ENCODE results near the gene PDZRN4. TPM values are rescaled to one million over a fixed set of nuclear protein-coding genes. Genes with fewer than 3 reads are reported as not detected.

The PDZRN4 gene
- total and polyA plus RNA-seq, 12 donors, result 0.28 to 2.3 (median 1.0) TPM

DNA sequence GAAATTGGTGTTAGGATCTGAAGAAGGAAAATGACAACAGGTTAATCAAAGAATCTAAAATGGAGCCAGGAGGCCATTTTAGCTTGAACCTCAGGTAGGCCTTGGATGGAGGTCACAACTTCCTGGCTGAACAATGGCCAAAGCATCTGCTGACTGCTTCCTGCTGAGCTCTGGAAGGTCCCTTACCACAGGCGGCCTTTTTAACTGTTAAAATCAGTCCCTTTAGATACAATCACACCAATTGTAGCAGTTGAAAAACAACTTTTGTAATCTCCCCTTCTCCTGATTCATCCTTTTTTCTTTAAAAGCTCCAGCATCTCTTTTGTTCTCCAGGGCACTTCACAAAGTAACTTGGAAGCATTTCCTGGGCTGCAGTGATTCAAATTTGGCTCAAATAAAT is 388.8 kb downstream of the PDZRN4 start:
- no peaks in the 10 kb centered on the region for H3K4me1 ChIP-seq (replicated peaks in 1 of 2)
- no peaks in the 10 kb centered on the region for H3K36me3 ChIP-seq (replicated peaks in 1 of 2)
- TF ChIP-seq, protein P1, sequence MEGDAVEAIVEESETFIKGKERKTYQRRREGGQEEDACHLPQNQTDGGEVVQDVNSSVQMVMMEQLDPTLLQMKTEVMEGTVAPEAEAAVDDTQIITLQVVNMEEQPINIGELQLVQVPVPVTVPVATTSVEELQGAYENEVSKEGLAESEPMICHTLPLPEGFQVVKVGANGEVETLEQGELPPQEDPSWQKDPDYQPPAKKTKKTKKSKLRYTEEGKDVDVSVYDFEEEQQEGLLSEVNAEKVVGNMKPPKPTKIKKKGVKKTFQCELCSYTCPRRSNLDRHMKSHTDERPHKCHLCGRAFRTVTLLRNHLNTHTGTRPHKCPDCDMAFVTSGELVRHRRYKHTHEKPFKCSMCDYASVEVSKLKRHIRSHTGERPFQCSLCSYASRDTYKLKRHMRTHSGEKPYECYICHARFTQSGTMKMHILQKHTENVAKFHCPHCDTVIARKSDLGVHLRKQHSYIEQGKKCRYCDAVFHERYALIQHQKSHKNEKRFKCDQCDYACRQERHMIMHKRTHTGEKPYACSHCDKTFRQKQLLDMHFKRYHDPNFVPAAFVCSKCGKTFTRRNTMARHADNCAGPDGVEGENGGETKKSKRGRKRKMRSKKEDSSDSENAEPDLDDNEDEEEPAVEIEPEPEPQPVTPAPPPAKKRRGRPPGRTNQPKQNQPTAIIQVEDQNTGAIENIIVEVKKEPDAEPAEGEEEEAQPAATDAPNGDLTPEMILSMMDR (IDR thresholded peaks at IDR 0.05), result no peak
- no peak for TF ChIP-seq POLR2A (IDR thresholded peaks at IDR 0.05)
- H3K27ac ChIP-seq, result no peak overlapping the region
- H3K27me3 ChIP-seq, result no peaks in the 10 kb centered on the region
- H3K9me3 ChIP-seq (replicated peaks in 1 of 3), result no peaks in the 10 kb centered on the region
- no peak for DNase-seq
- no peak overlapping the region for H3K4me3 ChIP-seq
- WGBS, 4 donors, result 67 to 78% (median 73%) methylated on average over 1 of the region's 1 CpG
- intact Hi-C loops (cut with DNase I), result no loop called here

DNA sequence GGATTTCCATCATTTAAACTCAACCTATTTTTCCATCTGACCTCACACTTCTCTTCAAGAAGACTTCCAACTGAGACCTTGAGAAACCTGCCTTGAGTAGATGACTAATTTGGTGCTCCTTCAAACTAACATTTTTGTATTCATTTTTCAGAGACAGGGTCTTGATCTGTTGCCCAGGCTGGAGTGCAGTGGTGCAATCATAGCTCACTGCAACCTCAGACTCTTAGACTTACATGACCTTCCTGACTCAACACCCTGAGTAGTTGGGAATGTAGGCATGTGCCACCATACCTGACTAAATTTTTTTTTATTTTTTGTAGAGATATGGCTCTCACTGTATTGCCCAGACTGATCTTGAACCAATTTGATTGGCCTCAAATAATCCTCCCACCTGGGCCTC is 389.9 kb downstream of the PDZRN4 start:
- TF ChIP-seq, protein P1 (IDR thresholded peaks at IDR 0.05), result no peak
- no peaks in the 10 kb centered on the region for H3K27me3 ChIP-seq
- no peak for DNase-seq
- no peaks in the 10 kb centered on the region for H3K36me3 ChIP-seq (replicated peaks in 1 of 2)
- no peaks in the 10 kb centered on the region for H3K4me1 ChIP-seq (replicated peaks in 1 of 2)
- intact Hi-C loops (cut with DNase I), result no loop called here
- no peak overlapping the region for H3K27ac ChIP-seq
- no peaks in the 10 kb centered on the region for H3K9me3 ChIP-seq (replicated peaks in 1 of 3)
- no peak overlapping the region for H3K4me3 ChIP-seq

DNA sequence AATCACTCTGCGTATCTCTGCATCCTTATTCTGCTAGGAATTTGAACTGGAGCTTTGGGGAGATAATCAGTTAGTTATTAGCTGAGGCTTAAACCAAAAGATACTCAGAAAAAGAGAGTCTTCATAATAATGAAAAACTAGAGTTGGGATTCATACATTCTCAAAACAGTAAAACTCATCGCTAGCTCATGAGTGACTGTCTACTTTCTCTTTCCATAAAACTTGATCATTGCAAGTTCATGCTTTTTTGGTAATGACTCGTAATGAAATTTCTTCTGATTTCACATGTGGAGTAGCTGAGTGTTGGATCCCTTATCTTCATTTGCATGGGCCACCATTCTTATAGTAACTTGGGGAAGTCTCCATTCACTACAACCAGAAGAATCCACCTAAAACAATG is 397.7 kb downstream of the PDZRN4 start:
- no peak for DNase-seq
- Histone ChIP-seq H3K27ac (no peak overlapping the region), H3K4me3 (no peak overlapping the region), H3K4me1 (replicated peaks in 1 of 2) (no peaks in the 10 kb centered on the region), H3K9me3 (replicated peaks in 1 of 3) (no peaks in the 10 kb centered on the region), H3K36me3 (replicated peaks in 1 of 2) (no peaks in the 10 kb centered on the region), H3K27me3 (no peaks in the 10 kb centered on the region)
- TF ChIP-seq, protein P1 (IDR thresholded peaks at IDR 0.05), result no peak
- no peak for TF ChIP-seq POLR2A (IDR thresholded peaks at IDR 0.05)
- intact Hi-C loops (cut with DNase I), result no loop called here
- 88 to 95% (median 90%) methylated on average over 3 of the region's 3 CpGs for WGBS, 4 donors

DNA sequence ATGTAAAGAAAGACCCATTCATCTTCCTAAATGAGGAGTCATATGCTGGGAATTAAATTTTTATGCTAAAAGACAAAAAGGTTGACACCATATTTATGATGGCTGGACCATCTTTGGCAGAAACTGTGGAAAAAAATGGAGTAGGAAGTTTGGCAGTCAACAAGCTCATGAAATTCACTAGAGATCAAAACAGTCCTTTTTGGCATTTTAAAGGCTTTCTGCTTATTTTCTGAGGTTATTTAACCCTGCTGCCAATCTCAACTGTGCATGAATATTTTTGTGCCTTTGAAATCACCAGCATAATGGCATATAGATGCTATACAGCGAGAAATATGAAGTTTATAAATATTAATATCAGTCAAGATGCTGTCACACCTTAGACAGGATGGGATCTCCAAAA is 399.5 kb downstream of the PDZRN4 start:
- H3K4me3 ChIP-seq, result no peak overlapping the region
- DNase-seq, result no peak
- H3K4me1 ChIP-seq (replicated peaks in 1 of 2), result no peaks in the 10 kb centered on the region
- TF ChIP-seq POLR2A (IDR thresholded peaks at IDR 0.05), result no peak
- TF ChIP-seq, protein P1 (IDR thresholded peaks at IDR 0.05), result no peak
- 88 to 100% (median 95%) methylated on average over 1 of the region's 1 CpG for WGBS, 4 donors
- H3K27ac ChIP-seq, result no peak overlapping the region
- no peaks in the 10 kb centered on the region for H3K9me3 ChIP-seq (replicated peaks in 1 of 3)
- H3K27me3 ChIP-seq, result no peaks in the 10 kb centered on the region
- intact Hi-C loops (cut with DNase I), result no loop called here
- H3K36me3 ChIP-seq (replicated peaks in 1 of 2), result no peaks in the 10 kb centered on the region

All from adrenal gland (tissue), 12 donors.